HG03064 (cell line): ENCODE data around the gene KRTAP4-5.
"Not testable (repeated sequence)": the region's sequence is repeated elsewhere in the genome, so short reads cannot be mapped to it uniquely, and the experiment has no call there.

Experiments
- ATAC-seq: cut with Tn5 transposase; IDR thresholded peaks from one replicate; pipeline ENCODE4 v1.9.1; 2021; ENCODE audit warnings: low read depth; ENCODE audit not compliant: unreplicated experiment

Gene KRTAP4-5

DNA sequence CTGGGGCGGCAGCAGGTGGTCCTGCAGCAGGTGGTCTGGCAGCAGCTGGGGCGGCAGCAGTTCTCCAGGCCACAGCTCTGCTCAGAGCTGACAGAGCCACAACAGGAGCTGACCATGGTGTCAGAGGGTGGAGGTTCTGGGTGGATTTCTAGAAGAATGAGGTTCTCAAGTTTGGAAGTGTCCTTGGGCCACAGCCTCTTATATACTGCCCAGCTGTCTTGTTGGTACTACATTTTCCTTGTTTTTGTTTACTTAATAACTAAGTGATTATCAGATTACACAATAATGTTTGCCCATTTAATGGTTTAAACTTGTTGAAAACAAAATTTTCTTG, at the start of gene KRTAP4-5:
KRTAP4-5 (minus strand) TSS at position 174 of the 334 bp plus-strand sequence; CDS start at position 116, 58 bp downstream.
- no peak for ATAC-seq

DNA sequence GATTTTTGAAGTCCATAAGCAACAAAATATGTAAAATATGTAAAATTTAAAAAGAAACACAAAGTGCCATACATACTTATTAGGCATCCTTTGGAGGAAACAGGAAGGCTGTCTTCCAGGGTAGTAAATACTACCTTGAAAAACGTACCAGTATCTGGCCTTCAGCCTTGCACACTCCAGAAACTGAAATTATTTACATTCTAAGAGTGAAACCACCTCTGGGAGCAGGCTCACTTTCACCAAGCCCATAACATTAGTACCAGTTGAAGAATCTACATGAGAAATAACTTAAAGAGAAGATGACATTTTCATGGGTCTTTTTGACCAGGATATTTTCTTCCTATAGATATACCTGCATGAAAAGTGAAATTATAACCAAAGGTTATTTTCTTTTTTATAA, 46.4 kb upstream of the KRTAP4-5 start:
- no peak for ATAC-seq

DNA sequence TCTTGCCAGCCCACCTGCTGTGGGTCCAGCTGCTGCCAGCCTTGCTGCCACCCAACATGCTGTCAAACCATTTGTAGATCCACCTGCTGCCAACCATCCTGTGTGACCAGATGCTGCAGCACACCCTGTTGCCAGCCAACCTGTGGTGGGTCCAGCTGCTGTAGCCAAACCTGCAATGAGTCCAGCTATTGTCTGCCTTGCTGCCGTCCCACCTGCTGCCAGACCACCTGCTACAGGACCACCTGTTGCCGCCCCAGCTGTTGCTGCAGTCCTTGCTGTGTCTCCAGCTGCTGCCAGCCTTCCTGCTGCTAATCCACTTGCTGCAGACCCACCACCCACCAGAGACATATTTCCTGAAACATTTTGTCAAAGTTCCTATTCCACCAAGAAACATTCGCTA, 40.7 kb upstream of the KRTAP4-5 start:
- ATAC-seq: no peak

DNA sequence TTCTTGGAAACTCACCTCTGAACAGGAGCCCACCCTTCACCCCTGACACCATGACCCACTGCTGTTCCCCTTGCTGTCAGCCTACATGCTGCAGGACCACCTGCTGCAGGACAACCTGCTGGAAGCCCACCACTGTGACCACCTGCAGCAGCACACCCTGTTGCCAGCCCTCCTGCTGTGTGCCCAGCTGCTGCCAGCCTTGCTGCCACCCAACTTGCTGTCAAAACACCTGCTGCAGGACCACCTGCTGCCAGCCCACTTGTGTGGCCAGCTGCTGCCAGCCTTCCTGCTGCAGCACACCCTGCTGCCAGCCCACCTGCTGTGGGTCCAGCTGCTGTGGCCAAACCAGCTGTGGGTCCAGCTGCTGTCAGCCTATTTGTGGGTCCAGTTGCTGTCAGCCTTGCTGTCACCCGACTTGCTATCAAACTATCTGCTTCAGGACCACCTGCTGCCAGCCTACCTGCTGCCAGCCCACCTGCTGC, 40.3 kb upstream of the KRTAP4-5 start, which contains the start of gene KRTAP9-1:
KRTAP9-1 (plus strand) TSS at position 51 of the 482 bp plus-strand sequence; CDS start at position 51, 0 bp downstream.
- not testable (repeated sequence) for ATAC-seq

DNA sequence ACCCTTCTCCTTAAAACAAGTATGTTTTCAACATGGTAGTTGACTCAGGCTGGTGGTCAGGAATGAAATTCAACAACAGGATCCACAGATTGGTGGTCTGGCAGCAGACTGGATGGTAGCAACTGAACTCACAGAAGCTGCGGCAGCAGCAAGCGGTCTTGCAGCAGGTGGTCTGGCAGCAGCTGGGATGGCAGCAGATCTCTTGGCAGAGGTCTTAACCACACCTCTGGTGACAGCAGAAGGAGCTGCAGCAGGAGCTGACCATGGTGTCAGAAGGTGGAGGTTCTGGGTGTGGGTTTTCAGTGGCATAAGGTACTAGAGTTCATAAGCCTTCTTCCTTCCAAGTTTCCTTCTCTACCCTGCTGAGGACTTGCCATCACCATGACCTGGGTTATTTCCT, 37.2 kb upstream of the KRTAP4-5 start:
- no peak for ATAC-seq

DNA sequence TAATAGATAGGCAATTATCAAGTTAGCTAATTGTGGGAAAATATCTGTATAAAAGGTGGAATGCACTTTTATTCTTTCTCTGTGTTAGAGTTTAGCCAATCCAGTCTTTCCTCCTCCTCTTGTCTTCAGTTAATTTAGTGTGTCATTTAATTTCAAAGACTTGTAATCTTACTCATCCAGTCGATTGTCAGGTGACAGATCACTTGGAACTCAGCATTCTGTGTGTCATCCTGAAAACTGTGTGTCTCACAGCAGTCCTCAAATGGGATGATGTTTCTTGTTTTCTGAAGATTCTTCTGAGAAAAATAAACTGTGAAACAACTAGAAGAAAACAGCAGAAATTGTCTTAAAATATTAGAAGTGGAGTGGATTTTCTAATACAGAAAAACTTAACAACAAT, 35.4 kb upstream of the KRTAP4-5 start:
- ATAC-seq: no peak

DNA sequence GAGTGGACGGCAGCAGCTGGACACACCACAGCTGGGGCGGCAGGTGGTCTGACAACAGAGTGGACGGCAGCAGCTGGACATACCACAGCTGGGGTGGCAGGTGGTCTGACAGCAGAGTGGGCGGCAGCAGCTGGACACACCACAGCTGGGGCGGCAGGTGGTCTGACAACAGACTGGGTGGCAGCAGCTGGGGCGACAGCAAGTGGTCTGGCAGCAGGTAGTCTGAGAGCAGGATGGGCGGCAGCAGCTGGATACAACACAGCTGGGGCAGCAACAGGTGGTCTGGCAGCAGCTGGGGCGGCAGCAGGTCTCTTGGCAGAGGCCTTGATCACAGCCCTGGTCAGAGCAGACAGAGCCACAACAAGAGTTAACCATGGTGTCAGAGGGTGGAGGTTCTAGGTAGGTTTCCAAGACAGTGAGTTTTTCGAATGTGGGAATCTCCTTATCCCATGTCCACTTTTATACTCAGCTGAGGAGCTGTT, 34.9 kb upstream of the KRTAP4-5 start, which contains the start of gene KRTAP4-1:
KRTAP4-1 (minus strand) TSS at position 432 of the 482 bp plus-strand sequence; CDS start at position 375, 57 bp downstream.
- ATAC-seq: no peak

DNA sequence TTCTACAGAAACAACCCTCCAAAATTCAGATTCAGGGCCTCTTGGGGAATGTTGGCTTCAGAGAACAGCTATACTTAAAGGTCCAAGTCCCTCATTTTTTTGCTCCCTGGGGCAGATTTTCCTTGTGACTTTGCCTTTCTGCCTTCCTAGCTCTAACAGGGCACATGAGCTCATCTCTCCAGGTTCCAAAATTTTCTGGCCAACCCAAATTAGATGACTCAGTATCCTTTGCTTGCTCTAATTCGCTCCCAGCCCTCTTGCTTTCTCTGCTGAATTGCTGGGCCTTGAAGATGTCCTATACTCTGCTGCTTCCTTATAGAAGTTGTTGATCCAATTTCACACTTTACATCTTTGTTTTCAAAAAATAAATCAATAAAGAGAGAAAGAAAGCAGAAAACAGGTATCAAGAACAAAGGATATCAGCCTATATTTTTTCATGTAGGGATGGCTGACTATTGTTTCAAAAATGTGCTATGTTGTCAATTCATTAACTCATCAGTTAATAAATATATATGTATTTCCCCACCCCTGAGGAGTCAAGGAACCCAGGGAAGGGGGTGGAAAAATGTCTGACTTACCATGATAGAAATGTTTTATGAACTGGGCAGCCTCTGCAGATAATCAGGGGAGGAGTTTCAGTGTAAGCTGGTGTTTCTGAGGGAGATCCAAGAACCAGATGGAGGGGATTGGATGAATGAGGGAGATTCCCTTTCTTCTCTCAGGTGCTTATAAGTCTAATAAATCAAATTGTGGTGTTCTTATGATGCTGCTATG, 29.4 kb upstream of the KRTAP4-5 start:
- no peak for ATAC-seq

DNA sequence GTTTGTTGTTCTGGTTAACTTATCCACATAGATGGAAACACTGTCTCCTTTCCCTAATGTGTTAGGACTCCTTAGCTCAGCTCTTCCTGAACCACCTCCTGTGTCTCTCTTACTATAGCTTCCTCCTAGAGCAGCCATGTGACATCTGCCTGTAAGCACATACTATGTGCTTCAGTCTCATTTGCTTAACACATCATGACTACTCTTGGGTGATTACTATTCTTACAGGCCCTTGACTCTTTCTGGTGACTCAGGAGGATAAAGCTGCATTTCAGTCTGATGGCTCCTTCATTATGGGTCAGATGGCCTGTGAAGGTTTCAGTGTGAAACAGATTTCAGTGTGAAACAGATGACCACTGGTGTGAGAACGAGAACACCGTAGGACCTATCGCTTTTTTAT, 28.7 kb upstream of the KRTAP4-5 start:
- ATAC-seq: no peak

DNA sequence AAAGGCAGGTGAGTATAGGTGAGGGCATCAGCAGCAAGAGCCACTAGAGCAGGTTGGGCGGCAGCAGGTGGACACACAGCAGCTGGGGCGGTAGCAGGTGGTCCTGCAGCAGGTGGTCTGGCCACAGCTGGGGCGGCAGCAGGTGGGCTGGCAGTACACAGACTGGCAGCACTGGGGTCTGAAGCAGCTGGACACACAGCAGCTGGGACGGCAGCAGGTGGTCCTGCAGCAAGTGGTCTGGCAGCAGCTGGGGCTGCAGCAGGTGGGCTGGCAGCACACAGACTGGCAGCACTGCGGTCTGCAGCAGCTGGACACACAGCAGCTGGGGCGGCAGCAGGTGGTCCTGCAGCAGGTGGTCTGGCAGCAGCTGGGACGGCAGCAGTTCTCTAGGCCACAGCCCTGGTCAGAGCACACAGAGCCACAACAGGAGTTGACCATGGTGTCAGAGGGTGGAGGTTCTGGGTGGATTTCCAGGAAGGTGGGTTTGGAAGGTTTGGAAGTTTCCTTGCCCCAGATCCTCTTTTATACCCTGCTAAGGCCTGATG, 28.2 kb upstream of the KRTAP4-5 start, which contains the start of gene KRTAP4-2:
KRTAP4-2 (minus strand) TSS at position 495 of the 545 bp plus-strand sequence; CDS start at position 438, 57 bp downstream.
- no peak for ATAC-seq

DNA sequence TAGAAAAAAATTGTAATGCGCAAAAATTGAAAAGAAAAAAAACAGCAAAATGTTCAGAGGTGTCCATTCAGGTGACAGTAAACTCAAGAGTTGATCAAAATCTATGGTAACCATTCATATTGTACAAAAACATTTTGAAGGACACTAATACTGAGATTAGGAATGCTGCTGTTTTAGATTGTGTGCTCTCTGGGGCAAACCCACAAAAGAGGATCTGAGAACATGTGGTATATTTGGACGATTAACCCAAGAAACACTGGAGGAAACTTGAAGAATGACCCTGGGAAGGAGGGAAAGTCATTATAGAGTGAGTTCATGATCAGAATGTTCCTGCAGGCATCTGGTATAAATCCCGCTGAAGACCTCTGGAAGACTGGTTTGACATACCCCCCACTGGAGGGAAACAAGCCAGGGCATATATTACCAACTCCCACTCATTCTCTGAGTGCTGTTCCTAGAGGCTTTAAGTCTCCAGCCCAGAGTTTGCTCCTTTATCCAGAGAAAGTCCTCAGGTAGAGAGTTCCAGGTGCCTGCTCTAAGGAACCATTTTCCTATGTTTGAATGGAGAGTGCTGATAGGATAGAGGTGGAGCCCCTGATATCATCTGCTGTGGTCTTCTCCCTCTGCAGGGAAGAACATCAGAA, 27.2 kb upstream of the KRTAP4-5 start:
- no peak for ATAC-seq

DNA sequence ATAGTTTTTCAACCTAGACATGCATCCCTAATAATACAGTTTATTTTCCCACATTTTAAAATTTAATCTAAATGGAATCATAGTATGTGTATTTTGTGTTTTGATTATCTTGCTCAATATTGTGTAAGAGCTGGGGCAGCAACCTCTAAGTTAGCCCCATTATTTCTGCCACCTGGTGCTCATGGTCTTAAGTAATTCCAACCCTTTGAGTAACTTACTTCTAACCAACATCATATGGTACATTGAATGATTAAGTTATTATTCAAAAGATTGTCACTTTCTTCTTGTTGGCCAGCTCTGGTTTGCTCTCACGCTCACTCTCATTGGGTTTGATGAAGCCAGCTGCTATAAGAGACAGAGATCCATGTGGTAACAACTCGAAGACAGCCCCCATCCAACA, 22.3 kb upstream of the KRTAP4-5 start:
- no peak for ATAC-seq

DNA sequence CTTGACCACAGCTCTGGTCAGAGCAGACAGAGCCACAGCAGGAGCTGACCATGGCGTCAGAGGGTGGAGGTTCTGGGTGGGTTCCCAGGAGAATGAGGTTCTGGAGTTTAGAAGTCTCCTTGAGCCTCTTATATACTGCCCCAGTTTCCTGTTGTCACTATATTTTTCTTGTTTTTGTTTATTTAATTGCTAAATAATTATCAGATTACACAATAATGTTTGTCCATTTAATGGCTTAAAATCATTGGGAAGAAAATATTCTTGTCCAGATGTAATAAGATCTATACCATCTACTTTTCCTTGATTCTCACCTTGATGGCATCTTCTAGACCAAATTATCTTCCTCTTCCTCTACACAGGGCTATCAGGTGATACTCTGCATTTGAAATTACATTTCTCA, 18.5 kb upstream of the KRTAP4-5 start, which contains the start of gene KRTAP4-3:
KRTAP4-3 (minus strand) TSS at position 101 of the 400 bp plus-strand sequence; CDS start at position 52, 49 bp downstream.
- ATAC-seq: no peak

DNA sequence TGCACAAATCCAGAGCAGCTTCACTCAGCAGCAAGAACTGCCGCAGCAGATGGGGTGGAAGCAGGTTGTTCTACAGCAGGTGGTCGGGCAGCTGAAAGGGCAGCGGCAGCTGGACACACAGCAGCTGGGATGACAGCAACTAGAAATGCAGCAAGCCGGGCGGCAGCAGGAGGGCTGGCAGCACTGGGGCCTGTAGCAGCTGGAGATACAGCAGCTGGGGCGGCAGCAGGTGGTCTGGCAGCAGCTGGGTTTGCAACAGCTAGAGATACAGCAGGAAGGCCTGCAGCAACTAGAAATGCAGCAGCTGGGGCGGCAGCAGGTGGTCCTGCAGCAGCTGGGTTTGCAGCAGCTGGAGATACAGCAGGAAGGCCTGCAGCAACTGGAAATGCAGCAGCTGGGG, 17.9 kb upstream of the KRTAP4-5 start:
- no peak for ATAC-seq

DNA sequence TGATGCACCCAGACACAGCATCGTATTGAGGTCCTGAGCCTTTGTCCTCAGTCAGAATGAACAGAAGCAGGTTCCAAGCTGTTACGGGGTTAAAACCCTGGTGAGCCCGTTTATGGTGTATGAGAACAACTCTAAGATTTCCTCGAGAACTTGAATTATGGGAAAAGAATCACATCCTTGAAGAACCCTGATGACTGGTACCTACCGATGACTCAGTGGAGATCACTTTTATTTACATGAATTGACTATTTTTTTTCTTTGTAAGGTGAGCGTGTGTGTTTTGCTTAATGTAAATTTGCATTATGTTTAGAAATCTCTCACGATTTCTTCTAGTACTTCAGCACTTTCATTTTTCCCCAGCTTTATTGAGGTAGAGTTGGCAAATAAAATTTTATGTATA, 14.2 kb upstream of the KRTAP4-5 start:
- ATAC-seq: no peak

DNA sequence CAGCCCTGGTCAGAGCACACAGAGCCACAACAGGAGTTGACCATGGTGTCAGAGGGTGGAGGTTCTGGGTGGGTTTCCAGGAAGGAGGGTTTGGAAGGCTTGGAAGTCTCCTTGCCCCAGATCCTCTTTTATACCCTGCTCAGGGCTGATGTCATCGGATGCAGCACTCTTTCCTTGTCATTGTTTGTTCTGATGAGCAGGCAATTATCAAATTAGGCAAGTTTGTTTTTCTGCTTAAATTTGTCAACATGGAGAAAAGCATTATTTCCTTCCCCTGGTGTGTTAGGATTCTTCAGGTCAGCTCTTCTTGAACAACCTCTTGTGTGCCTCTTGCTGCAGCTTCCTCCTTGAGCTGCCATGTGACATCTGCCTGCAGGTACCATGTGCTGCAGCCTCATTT, 11.0 kb upstream of the KRTAP4-5 start, which contains the start of gene KRTAP4-4:
KRTAP4-4 (minus strand) TSS at position 101 of the 400 bp plus-strand sequence; CDS start at position 44, 57 bp downstream.
- ATAC-seq: no peak

DNA sequence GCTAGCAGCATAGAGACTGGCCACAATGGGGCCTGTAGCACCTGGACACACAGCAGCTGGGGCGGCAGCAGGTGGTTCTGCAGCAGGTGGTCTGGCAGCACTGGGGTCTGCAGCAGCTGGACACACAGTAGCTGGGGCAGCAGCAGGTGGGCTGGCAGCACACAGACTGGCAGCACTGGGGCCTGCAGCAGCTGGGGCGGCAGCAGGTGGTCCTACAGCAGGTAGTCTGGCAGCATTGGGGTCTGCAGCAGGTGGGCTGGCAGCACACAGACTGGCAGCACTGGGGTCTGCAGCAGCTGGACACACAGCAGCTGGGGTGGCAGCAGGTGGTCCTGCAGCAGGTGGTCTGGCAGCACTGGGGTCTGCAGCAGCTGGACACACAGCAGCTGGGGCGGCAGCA, 10.6 kb upstream of the KRTAP4-5 start:
- ATAC-seq: not testable (repeated sequence)

DNA sequence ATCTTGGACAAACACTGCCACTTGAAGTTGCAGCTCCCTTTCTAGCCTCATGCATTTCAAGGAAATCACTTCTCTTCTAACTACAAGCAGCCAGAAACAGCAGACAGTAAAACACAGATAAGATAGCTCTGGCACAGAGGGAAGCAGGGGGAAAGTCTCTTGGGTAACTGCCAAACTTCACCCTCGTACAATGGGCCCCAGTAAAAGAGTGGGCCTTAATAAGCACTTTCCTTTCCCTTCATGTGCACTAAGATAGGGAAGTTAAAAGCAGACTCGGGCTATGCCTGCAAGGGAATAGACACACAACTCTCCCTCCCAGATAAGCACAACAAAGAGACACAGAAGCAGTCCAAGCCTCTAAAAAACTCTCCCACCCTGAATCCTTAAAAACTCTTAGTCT, 4.2 kb upstream of the KRTAP4-5 start:
- no peak for ATAC-seq

DNA sequence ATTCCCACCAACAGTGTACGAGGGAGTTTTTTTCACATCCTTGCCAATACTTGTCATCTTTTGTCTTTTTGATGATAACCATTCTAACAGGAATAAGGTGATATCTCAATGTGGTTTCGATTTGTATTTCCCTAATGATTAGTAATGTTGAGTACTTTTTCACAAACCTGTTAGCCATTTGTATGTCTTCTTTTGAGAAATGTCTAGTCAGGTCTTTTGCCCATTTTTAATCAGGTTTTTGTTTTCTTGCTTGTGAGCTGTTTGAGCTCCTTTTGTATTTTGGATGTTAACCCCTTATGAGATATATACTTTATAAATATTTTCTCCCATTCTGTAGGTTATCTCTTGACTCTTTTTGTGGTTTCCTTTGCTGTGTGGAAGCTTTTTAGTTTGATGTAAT, 1.9 kb upstream of the KRTAP4-5 start:
- ATAC-seq: no peak

DNA sequence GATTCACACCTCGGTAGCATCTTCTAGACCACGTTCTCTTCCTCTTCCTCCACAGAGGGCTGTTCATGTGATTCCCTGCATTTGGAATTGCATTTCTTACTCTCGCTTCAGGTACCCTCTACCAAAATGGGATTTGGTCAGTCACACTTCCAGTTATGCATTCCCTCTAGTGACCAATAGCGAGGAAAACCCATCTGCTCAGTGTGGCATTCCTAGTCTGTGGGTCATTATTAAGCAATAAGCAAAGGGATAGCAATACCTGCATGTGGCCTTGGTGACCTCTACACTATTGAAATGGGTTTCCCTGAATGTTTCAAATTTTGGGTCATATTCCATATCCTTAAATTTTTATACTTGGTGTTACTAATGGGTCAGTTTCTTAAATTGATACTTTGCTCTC, 401 bp upstream of the KRTAP4-5 start:
- ATAC-seq: no peak
